GM12891 (cell line): Measurements from ENCODE around the gene ZBTB20.

Source experiments
- POLR2A ChIP-seq: IDR thresholded peaks from 2 replicates; pipeline ENCODE4 v1.6.1; 2011; ENCODE audit warnings: low read depth, low read length, control low read depth
- POLR2AphosphoS5 ChIP-seq: IDR thresholded peaks from 2 replicates; pipeline ENCODE4 v1.6.1; 2011; ENCODE audit warnings: low read depth, low read length, control low read depth
- POU2F2 ChIP-seq: IDR thresholded peaks from 2 replicates; pipeline ENCODE4 v1.6.1; 2011; ENCODE audit warnings: low read depth, mild to moderate bottlenecking, control low read depth, low read length, moderate library complexity

- TF ChIP-seq POLR2A (no peak), POU2F2 (no peak), POLR2AphosphoS5 (no peak)
These were observed 595.1 kb downstream of the ZBTB20 start for GRCh38 chr3:114551770-114552526.
